ENCODE results near the gene NAPEPLD.
"Not testable (repeated sequence)": the region's sequence is repeated elsewhere in the genome, so short reads cannot be mapped to it uniquely, and the experiment has no call there.

The NAPEPLD gene

DNA sequence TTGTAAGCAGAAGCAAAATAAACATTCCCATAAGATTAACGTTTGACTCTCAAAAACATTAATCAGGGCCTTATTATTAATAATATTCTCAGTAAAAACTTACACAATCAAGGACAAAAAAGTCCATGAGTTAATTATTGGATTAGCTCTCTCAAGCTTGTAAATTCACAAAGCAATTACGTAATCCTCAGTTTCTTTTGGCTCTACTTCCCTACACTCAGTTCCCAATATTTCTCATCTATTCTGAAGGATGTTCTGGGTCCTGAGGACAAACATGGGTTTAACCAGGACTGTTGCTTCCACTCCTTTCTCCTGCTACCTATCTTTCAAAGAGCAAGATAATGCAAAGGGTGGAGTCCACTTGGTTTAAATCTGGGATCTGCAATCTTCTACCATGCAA, 89.4 kb downstream of the NAPEPLD start:
- H3K4me3 ChIP-seq (ENCODE audit: low read depth, low read length), result no peak overlapping the region
- TF ChIP-seq, protein P1, sequence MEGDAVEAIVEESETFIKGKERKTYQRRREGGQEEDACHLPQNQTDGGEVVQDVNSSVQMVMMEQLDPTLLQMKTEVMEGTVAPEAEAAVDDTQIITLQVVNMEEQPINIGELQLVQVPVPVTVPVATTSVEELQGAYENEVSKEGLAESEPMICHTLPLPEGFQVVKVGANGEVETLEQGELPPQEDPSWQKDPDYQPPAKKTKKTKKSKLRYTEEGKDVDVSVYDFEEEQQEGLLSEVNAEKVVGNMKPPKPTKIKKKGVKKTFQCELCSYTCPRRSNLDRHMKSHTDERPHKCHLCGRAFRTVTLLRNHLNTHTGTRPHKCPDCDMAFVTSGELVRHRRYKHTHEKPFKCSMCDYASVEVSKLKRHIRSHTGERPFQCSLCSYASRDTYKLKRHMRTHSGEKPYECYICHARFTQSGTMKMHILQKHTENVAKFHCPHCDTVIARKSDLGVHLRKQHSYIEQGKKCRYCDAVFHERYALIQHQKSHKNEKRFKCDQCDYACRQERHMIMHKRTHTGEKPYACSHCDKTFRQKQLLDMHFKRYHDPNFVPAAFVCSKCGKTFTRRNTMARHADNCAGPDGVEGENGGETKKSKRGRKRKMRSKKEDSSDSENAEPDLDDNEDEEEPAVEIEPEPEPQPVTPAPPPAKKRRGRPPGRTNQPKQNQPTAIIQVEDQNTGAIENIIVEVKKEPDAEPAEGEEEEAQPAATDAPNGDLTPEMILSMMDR (IDR thresholded peaks at IDR 0.05; ENCODE audit: borderline replicate concordance, insufficient read depth, low read depth, low read length), result no peak

DNA sequence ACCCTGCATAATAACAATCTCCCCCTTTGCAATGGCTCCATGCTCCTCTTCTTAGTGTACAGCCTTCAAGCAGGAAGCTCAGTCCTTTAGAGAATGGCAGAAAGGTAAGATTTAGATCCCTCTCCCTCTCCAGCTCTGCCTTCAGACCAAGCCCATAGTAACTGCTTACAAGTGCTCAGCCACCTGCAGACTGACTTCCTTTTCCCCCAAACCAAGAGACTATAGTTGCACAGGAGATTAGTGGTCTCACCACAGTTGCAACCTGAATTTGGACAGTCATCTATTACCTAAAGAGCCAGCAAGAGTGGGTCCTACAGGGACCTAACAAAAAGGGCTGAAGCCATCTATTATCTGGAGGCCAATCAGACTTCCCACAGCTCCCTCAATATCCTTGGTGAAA, 90.8 kb downstream of the NAPEPLD start:
- TF ChIP-seq, protein P1 (IDR thresholded peaks at IDR 0.05; ENCODE audit: borderline replicate concordance, insufficient read depth, low read depth, low read length), result no peak
- H3K4me3 ChIP-seq (ENCODE audit: low read depth, low read length), result no peak overlapping the region

DNA sequence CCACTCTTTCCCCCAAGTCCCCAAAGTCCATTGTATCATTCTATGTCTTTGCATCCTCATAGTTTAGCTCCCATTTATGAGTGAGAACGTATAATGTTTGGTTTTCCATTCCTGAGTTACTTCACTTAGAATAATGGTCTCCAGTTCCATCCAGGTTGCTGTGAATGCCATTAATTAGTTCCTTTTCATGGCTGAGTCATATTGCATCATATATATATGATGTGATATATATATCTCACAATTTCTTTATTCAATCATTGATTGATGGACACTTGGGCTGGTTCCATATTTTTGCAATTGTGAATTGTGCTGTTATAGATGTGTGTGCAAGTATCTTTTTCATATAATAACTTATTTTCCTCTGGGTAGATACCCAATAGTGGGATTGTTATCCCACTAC, 92.9 kb downstream of the NAPEPLD start:
- H3K4me3 ChIP-seq (ENCODE audit: low read depth, low read length), result not testable (repeated sequence)

DNA sequence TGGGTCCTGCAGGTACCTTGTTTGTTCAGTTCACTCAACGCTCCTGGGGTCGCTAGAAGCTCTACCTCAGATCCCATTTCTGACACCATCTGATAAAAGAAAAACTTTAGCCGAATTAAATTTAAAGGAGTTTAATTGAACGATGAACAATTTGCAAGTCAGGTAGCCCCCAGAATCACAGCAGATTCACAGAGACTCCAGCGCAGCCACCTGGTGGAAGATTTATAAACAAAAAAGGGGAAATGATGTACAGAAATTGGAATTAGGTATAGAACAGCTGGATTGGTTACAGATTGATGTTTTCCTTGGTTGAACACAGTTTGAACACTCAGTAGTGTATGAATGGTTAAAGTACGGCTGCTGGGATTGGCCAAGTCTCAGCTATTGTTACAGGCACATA, 97.4 kb downstream of the NAPEPLD start:
- no peak overlapping the region for H3K4me3 ChIP-seq (ENCODE audit: low read depth, low read length)
- TF ChIP-seq, protein P1 (IDR thresholded peaks at IDR 0.05; ENCODE audit: borderline replicate concordance, insufficient read depth, low read depth, low read length), result no peak
